MCF 10A (cell line): Measurements from ENCODE around the gene DMAP1. TPM values are rescaled to one million over a fixed set of nuclear protein-coding genes. Genes with fewer than 3 reads are reported as not detected.
"Not testable (repeated sequence)": the region's sequence is repeated elsewhere in the genome, so short reads cannot be mapped to it uniquely, and the experiment has no call there.

Experiments
- BruUV-seq: library from RNA; stranded (reverse); fragments of 400-500 nt; replicated peaks from 2 replicates; lab custom pipeline; 2021; lab: Mats Ljungman, UMichigan
- CTCF ChIA-PET: fragments of 300-600 bp; sonication (Branson Sonifier 250); formaldehyde crosslinking; extraction: SDS; loops from one replicate; lab custom pipeline; 2021; ENCODE audit warnings: antibody characterized with exemption, inconsistent platforms; lab: Yijun Ruan, JAX
- POLR2A ChIA-PET: fragments of 300-600, 350-650 bp; sonication (Branson Sonifier 250); formaldehyde crosslinking; extraction: SDS; loops from one replicate; lab custom pipeline; 2020; ENCODE audit warnings: antibody characterized with exemption, inconsistent platforms; lab: Yijun Ruan, JAX
- DNase-seq: peaks from one replicate; pipeline ENCODE4 v3.0.0-alpha.2; 2018; ENCODE audit not compliant: unreplicated experiment
- H3K27ac Mint-ChIP-seq: one replicate; pipeline ENCODE4 v1.8.0; 2022; ENCODE audit warnings: mild to moderate bottlenecking, low read depth, mixed read lengths; ENCODE audit not compliant: unreplicated experiment
- H3K27me3 Mint-ChIP-seq: one replicate; pipeline ENCODE4 v1.8.0; 2022; ENCODE audit warnings: mixed read lengths; ENCODE audit not compliant: insufficient read depth, unreplicated experiment
- H3K36me3 Mint-ChIP-seq: one replicate; pipeline ENCODE4 v1.8.0; 2022; ENCODE audit warnings: mild to moderate bottlenecking, moderate library complexity, mixed read lengths; ENCODE audit not compliant: insufficient read depth, unreplicated experiment
- H3K4me1 Mint-ChIP-seq: one replicate; pipeline ENCODE4 v1.8.0; 2022; ENCODE audit warnings: mixed read lengths; ENCODE audit not compliant: insufficient read depth, unreplicated experiment
- H3K4me3 Mint-ChIP-seq: one replicate; pipeline ENCODE4 v1.8.0; 2022; ENCODE audit warnings: mild to moderate bottlenecking, moderate library complexity, mixed read lengths; ENCODE audit not compliant: unreplicated experiment
- H3K9me3 Mint-ChIP-seq: one replicate; pipeline ENCODE4 v1.8.0; 2022; ENCODE audit warnings: mixed read lengths; ENCODE audit not compliant: unreplicated experiment
- CTCF ChIP-seq: fragments of 200-600 bp; IDR thresholded peaks from one replicate; pipeline ENCODE4 v1.8.0; 2022; ENCODE audit warnings: antibody characterized with exemption, mild to moderate bottlenecking; ENCODE audit not compliant: unreplicated experiment
- intact Hi-C: fragments of 100-400 bp; cut with micrococcal nuclease; formaldehyde crosslinking; loops from 2 replicates; pipeline ENCODE4 v1.14.1; 2022
- total RNA-seq: library from RNA; stranded (reverse); gene quantifications from 2 replicates; pipeline ENCODE4 v1.2.3, GENCODE V29; 2022

DMAP1 gene
- total RNA-seq, 1 experiment from 2014 or later, result 36.6 TPM

GRCh38 chr1:44174630-44175029 lies 38.6 kb upstream of the DMAP1 start:
- Mint-ChIP-seq H3K27ac (no peak overlapping the region), H3K27me3 (no peaks in the 10 kb centered on the region), H3K4me3 (no peak overlapping the region), H3K9me3 (no peaks in the 10 kb centered on the region), H3K4me1 (no peaks in the 10 kb centered on the region), H3K36me3 (peaks cover 1% of the 10 kb centered on the region)
- no TSS peak for BruUV-seq
- no peak for TF ChIP-seq CTCF
- intact Hi-C loops, result no loop called here
- POLR2A ChIA-PET, result interaction anchor here (0.6 kb wide), 1 partner anchor 14 kb away, joined by 3 read pairs; no protein-coding TSS in a partner anchor
- DNase-seq, result no peak
- CTCF ChIA-PET, result interaction anchor here (0.6 kb wide), 2 partner anchors 10 to 460 kb away, joined by 3 read pairs; no protein-coding TSS in a partner anchor

GRCh38 chr1:44200336-44200735 lies 12.9 kb upstream of the DMAP1 start:
- Mint-ChIP-seq H3K27me3 (no peaks in the 10 kb centered on the region), H3K36me3 (no peaks in the 10 kb centered on the region), H3K9me3 (no peaks in the 10 kb centered on the region), H3K27ac (no peak overlapping the region), H3K4me1 (no peaks in the 10 kb centered on the region), H3K4me3 (no peak overlapping the region)
- ChIA-PET CTCF (interaction anchor here (0.6 to 0.7 kb wide), 3 partner anchors 38 to 94 kb away, joined by 3 read pairs; no protein-coding TSS in a partner anchor), POLR2A (no interaction called here)
- no peak for DNase-seq
- intact Hi-C loops, result no loop called here
- TF ChIP-seq CTCF, result no peak
- BruUV-seq, result no TSS peak

GRCh38 chr1:44206545-44206944 lies 6.7 kb upstream of the DMAP1 start:
- DNase-seq, H3K4me1 Mint-ChIP-seq, H3K27ac Mint-ChIP-seq, H3K4me3 Mint-ChIP-seq, POLR2A ChIA-PET, H3K27me3 Mint-ChIP-seq, intact Hi-C loops, H3K36me3 Mint-ChIP-seq, BruUV-seq, H3K9me3 Mint-ChIP-seq: not testable (repeated sequence)
- CTCF ChIA-PET, result interaction anchor here (0.7 kb wide), 2 partner anchors 172 to 195 kb away, joined by 3 read pairs; no protein-coding TSS in a partner anchor

- ChIA-PET CTCF (interaction anchor here (0.7 to 1.2 kb wide), 2 partner anchors 444 to 882 kb away, joined by 3 to 5 read pairs; no protein-coding TSS in a partner anchor), POLR2A (interaction anchor here (0.7 kb wide), 1 partner anchor 145 kb away, joined by 3 read pairs; no protein-coding TSS in a partner anchor)
- H3K4me1 Mint-ChIP-seq, result no peaks in the 10 kb centered on the region
- no peak for DNase-seq
- intact Hi-C loops, result no loop called here
- no peak for TF ChIP-seq CTCF
- no peak overlapping the region for H3K27ac Mint-ChIP-seq
- no TSS peak for BruUV-seq
- H3K27me3 Mint-ChIP-seq, result no peaks in the 10 kb centered on the region
- no peak overlapping the region for H3K4me3 Mint-ChIP-seq
- no peaks in the 10 kb centered on the region for H3K9me3 Mint-ChIP-seq
- H3K36me3 Mint-ChIP-seq, result no peaks in the 10 kb centered on the region
Measured at GRCh38 chr1:44208226-44208625, 5.0 kb upstream of the DMAP1 start.
